Pancreas (tissue), 10 donors: ENCODE results near the gene TTC39C. TPM values are rescaled to one million over a fixed set of nuclear protein-coding genes. Genes with fewer than 3 reads are reported as not detected.

Experiments used
- ATAC-seq, 4 donors: fragments of 200-7000 bp; cut with Tn5 transposase; one replicate each; pipeline versions ENCODE4 v1.8.0 to v1.9.1; 2020; ENCODE audit warnings: mild to moderate bottlenecking in 4 of 4, moderate library complexity in 4 of 4
- DNase-seq, 6 donors: peaks; one replicate each; pipeline ENCODE4 v3.0.0-alpha.2; 2020
- FAIRE-seq: peaks from 2 replicates; lab custom pipeline; 2012; peaks lifted over from hg19 to GRCh38; lab: Jason Lieb, UNC
- H3K27ac ChIP-seq, 4 donors: fragments of 200-600 bp; sonication (generic); 1 replicate in 3 of 4; 2 replicates in 1 of 4; pipeline versions ENCODE4 v1.5.0 to v1.8.0; 2020
- H3K27me3 ChIP-seq, 4 donors: fragments of 200-600 bp; one replicate each; pipeline ENCODE4 v1.8.0; 2021
- H3K36me3 ChIP-seq, 3 donors: fragments of 200-600 bp; sonication (generic) in 1 of 3; one replicate each; pipeline versions ENCODE4 v1.5.0 to v1.8.0; 2020 to 2021
- H3K4me1 ChIP-seq, 3 donors: fragments of 200-600 bp; one replicate each; pipeline ENCODE4 v1.8.0; 2021
- H3K4me3 ChIP-seq, 4 donors: fragments of 200-600 bp; sonication (generic) in 2 of 4; one replicate each; pipeline versions ENCODE4 v1.5.0 to v1.8.0; 2020 to 2021
- H3K9me3 ChIP-seq, 4 donors: fragments of 200-600 bp; one replicate each; pipeline ENCODE4 v1.8.0; 2021
- CTCF ChIP-seq, 4 donors: fragments of 200-600 bp; sonication (generic) in 3 of 4; IDR thresholded peaks; one replicate each; pipeline versions ENCODE4 v1.5.0 to v1.8.0; 2021; ENCODE audit warnings: antibody characterized with exemption in 4 of 4
- WGBS, 2 donors: extraction: QIAGEN DNeasy Blood & Tissue Kit; methylation state at CpG; one replicate each; pipeline ENCODE4 v1.1.7; 2013; 5-methylcytosine and 5-hydroxymethylcytosine counted together
- intact Hi-C, 3 donors: fragments of 100-400 bp; cut with DNase I; formaldehyde crosslinking; loops; one replicate each; pipeline versions ENCODE4 v1.11.1 to v1.14.2; 2022
- polyA plus RNA-seq, 2 donors: library from polyadenylated mRNA; stranded (reverse); fragments of 200-250 nt; gene quantifications; one replicate each; pipeline ENCODE4 v1.2.3, GENCODE V29; 2013
- total RNA-seq, 6 donors: library from RNA; stranded (reverse); fragmentation: NEBNext Ultra II Directional in 4 of 6; extraction: Animal tissue kit (Norgen Biotek cat#: 25700) in 4 of 6; gene quantifications; one replicate each; pipeline versions ENCODE4 v1.2.1 to v1.2.4, GENCODE V29; 2021 to 2023
- donor health status: healthy with polysubstance abuse.
- donor health status: DM: no; HTN: no; CAD: no; lungs with moderate emphysema.
- donor health status: DM: no; HTN: no; CAD: no.
- donor health status: control.
- donor health status: control.
- donor health status: Bipolar disorder and iron deficiency.
- donor health status: DM: yes; HTN: yes; CAD: no.
- donor health status: DM: no; HTN: no; CAD: no.
- donor health status: DM: no; HTN: no; CAD: no.
- donor health status: DM: yes; HTN: yes; CAD: no.

TTC39C gene
- total and polyA plus RNA-seq, 8 donors, result 10.1 to 27.1 (median 14.2) TPM

DNA sequence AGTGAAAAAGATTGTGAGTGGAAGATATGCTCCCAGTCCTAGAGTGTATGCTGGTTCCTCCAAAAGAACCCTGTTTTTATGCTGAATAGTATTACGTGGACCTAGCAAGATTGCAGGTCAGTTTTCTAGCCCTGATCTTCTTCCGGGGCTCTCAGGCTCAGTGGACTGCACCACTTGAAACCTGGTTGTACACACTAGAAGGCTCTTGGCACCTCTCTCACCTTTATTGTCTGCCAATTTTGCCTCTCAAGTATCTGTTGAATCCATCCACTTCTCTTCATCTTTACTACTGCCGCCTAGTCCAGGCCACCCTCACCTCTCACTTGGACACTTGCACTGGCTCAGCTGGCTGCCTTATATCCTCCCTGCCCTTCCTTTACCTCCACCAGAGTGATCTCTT is 16.8 kb downstream of the TTC39C start:
- WGBS, 2 donors, result 94 to 100% methylated on average over 3 of the region's 3 CpGs
- ATAC-seq (no peak), DNase-seq (no peak), FAIRE-seq (no peak)
- no peaks in the 10 kb centered on the region for H3K4me1 ChIP-seq
- H3K36me3 ChIP-seq, result no peaks in the 10 kb centered on the region
- H3K9me3 ChIP-seq, result no peaks in the 10 kb centered on the region
- no peaks in the 10 kb centered on the region for H3K27me3 ChIP-seq
- no peak for TF ChIP-seq CTCF (IDR thresholded peaks at IDR 0.05)
- no peak overlapping the region for H3K4me3 ChIP-seq
- intact Hi-C loops, result no loop called here
- H3K27ac ChIP-seq, result no peak overlapping the region

DNA sequence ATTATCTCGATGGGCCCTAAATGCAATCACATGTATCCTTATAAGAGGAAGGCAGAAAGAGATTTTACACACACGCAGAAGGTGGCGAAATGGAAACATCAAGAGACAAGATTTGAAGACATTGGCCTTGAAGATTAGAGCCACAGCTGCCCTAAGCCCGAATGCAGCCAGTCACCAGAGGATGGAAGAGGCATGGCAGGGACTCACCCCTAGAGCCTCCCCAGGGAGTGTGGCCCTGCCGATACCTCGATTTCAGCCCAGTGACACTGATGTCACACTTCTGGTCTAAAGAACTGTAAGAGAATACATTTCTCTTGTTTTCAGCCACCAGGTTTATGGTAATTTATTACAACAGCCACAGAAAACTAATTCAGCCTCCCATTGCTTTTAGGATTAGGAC is 17.4 kb downstream of the TTC39C start:
- no peak for FAIRE-seq
- 80 to 87% methylated on average over 6 of the region's 6 CpGs for WGBS, 2 donors

DNA sequence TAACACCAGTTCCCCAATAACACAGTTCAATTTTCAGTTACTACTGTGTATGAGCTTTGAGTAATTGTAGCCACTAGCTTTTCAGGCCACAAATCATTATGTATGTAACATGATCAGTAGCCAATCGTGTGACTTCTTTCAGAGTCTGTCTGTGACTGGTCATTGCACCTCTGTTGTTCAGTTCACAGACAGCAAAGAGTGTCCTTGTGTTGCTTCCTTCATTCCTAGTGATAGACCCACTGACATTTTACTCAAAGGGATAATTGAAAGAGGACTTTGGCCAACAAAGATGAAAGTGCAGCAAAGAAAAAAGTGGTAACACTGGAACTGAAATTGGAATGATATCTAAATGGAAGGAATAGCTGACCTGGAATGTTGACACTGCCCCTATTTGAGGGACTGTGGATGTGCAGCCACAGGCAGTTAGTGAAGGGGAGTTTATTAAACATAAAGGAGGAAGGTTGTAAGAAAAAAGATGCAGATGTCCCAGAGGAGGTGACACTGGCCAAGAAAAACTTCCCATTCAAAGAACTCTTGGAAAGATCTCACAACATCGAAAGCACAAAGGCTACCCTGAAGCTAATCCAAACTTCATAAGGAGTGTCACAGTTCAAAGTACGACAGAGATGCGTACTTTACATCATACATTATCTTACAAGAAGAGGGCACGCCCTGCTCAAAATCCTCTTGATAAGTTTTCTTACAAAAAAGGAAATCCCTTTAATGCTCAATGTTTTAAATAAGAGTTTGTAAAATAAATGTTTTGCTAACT is 19.3 kb downstream of the TTC39C start:
- FAIRE-seq (no peak), ATAC-seq (no peak)
- WGBS, 2 donors, result 85 to 92% methylated on average over 5 of the region's 5 CpGs

More for the DNA sequence above, 17.4 kb downstream of the TTC39C start:
- TF ChIP-seq CTCF (IDR thresholded peaks at IDR 0.05), result no peak
- Histone ChIP-seq H3K4me1 (no peaks in the 10 kb centered on the region), H3K9me3 (no peaks in the 10 kb centered on the region), H3K36me3 (no peaks in the 10 kb centered on the region), H3K27me3 (no peaks in the 10 kb centered on the region), H3K27ac (no peak overlapping the region), H3K4me3 (no peak overlapping the region)
- intact Hi-C loops, result no loop called here
- no peak for ATAC-seq
- no peak for DNase-seq

DNA sequence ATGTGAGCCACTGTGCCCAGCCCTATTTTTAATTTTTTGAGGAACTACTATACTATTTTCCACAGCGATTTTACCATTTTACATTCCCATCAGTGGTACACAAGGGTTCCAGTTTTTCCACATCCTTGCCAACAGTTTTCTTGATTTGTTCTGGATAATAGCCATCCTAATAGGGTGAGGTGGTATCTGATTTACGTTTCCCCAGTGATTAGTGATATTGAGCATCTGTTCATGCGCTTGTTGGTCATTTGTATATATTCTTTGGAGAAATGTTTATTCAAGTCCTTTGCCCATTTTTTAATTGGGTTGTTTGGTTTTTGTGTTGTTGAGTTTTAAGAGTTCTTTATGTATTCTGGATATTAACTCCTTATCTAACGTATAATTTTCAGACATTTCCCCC is 20.8 kb downstream of the TTC39C start:
- H3K36me3 ChIP-seq, result no peaks in the 10 kb centered on the region
- no peaks in the 10 kb centered on the region for H3K9me3 ChIP-seq
- TF ChIP-seq CTCF (IDR thresholded peaks at IDR 0.05), result no peak
- ATAC-seq, result no peak
- H3K27me3 ChIP-seq, result no peaks in the 10 kb centered on the region
- no peak for FAIRE-seq
- 91 to 93% methylated on average over 4 of the region's 4 CpGs for WGBS, 2 donors
- no peak overlapping the region for H3K4me3 ChIP-seq
- H3K27ac ChIP-seq, result no peak overlapping the region
- DNase-seq, result no peak
- intact Hi-C loops, result no loop called here
- H3K4me1 ChIP-seq, result no peaks in the 10 kb centered on the region

More for the DNA sequence above, 19.3 kb downstream of the TTC39C start:
- Histone ChIP-seq H3K9me3 (no peaks in the 10 kb centered on the region), H3K36me3 (no peaks in the 10 kb centered on the region), H3K4me3 (no peak overlapping the region), H3K27ac (no peak overlapping the region), H3K4me1 (no peaks in the 10 kb centered on the region), H3K27me3 (no peaks in the 10 kb centered on the region)
- no peak for DNase-seq
- intact Hi-C loops, result no loop called here
- TF ChIP-seq CTCF (IDR thresholded peaks at IDR 0.05), result no peak

DNA sequence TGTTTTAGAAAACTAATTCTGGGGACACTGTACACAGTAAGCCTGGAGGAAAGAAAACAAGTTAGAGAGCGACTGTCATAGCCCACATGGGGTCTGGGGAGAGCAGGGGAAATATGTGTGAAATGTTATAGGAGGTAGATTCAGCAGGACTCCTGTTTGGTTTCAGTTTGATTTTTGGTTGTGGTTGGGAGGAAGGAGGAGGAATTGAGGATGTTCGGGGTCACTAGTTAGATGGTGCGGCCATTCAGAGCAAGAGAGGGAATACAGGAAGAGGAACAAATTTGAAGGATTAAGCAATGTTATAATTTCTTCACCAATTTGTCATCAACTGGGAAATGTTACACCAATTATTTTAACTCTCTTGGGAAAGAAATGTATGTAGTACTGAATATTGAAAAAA is 25.1 kb downstream of the TTC39C start:
- Histone ChIP-seq H3K9me3 (no peaks in the 10 kb centered on the region), H3K27me3 (no peaks in the 10 kb centered on the region), H3K4me3 (no peak overlapping the region), H3K36me3 (no peaks in the 10 kb centered on the region), H3K4me1 (no peaks in the 10 kb centered on the region), H3K27ac (no peak overlapping the region)
- FAIRE-seq (no peak), ATAC-seq (no peak), DNase-seq (no peak)
- TF ChIP-seq CTCF (IDR thresholded peaks at IDR 0.05), result no peak
- WGBS, 2 donors, result 93 to 98% methylated on average over 3 of the region's 3 CpGs
- intact Hi-C loops, result no loop called here
